Tibial nerve (tissue), 4 donors: ENCODE measurements around the gene ZNF260. TPM values are rescaled to one million over a fixed set of nuclear protein-coding genes. Genes with fewer than 3 reads are reported as not detected.

Experiments used
- DNase-seq, 2 donors: peaks; one replicate each; pipeline ENCODE4 v3.0.0-alpha.2; 2019; ENCODE audit warnings: low spot score in 2 of 2
- H3K27ac ChIP-seq, 4 donors: fragments of 200-600 bp; sonication (generic) in 3 of 4; one replicate each; pipeline ENCODE4 v1.5.1; 2017 to 2019; ENCODE audit warnings: mild to moderate bottlenecking in 1 of 4
- H3K27me3 ChIP-seq, 2 donors: fragments of 200-600 bp; sonication (generic) in 1 of 2; one replicate each; pipeline versions ENCODE4 v1.5.1 to v1.6.0; 2017 to 2019
- H3K36me3 ChIP-seq, 3 donors: fragments of 200-600 bp; sonication (generic); one replicate each; pipeline ENCODE4 v1.5.1; 2018 to 2019
- H3K4me1 ChIP-seq, 4 donors: fragments of 200-600 bp; sonication (generic) in 3 of 4; one replicate each; pipeline ENCODE4 v1.5.1; 2017 to 2019
- H3K4me3 ChIP-seq, 4 donors: fragments of 200-600 bp; sonication (generic) in 3 of 4; one replicate each; pipeline ENCODE4 v1.5.1; 2017 to 2019; ENCODE audit warnings: mild to moderate bottlenecking in 1 of 4, moderate library complexity in 1 of 4
- H3K9me3 ChIP-seq, 4 donors: fragments of 200-600 bp; sonication (generic) in 3 of 4; one replicate each; pipeline ENCODE4 v1.5.1; 2017 to 2019
- EP300 ChIP-seq, 2 donors: sonication (generic); formaldehyde crosslinking; IDR thresholded peaks; one replicate each; pipeline ENCODE4 v1.6.1; 2017; ENCODE audit warnings: antibody characterized with exemption in 2 of 2, mild to moderate bottlenecking in 1 of 2
- POLR2A ChIP-seq, 2 donors: fragments of 450-650 bp; IDR thresholded peaks; one replicate each; pipeline ENCODE4 v1.6.1; 2017; ENCODE audit warnings: antibody characterized with exemption in 2 of 2, mild to moderate bottlenecking in 2 of 2, moderate library complexity in 2 of 2
- WGBS, 2 donors: methylation state at CpG; one replicate each; pipeline ENCODE4 v1.1.5; 2018; 5-methylcytosine and 5-hydroxymethylcytosine counted together
- total RNA-seq, 4 donors: library from RNA; depleted of rRNA; stranded (reverse); fragments of >200 nt; gene quantifications; one replicate each; pipeline ENCODE4 v1.1.0, GENCODE V29; 2016
- TF ChIP-seq, protein P1 (sequence below), 5 experiments: fragments of 200-600 bp in 3 of 5; fragments of 450-650 bp in 2 of 5; sonication (generic) in 3 of 5; IDR thresholded peaks; one replicate each; pipeline ENCODE4 v1.5.1; 2016 to 2019; ENCODE audit warnings: antibody characterized with exemption in 5 of 5, mild to moderate bottlenecking in 3 of 5, moderate library complexity in 2 of 5

Gene ZNF260
- total RNA-seq, 4 donors from 2014 or later = 10.5 to 41.1 (median 15.1) TPM

GRCh38 chr19:36573020-36573894 is 45.2 kb upstream of the ZNF260 start, which contains the start of gene ZNF529:
ZNF529 (minus strand) TSS chr19:36573292; CDS start chr19:36572346, 946 bp downstream.
- Histone ChIP-seq H3K9me3 (peaks cover 0 to 52% (median 10%) of the 10 kb centered on the region in 4 donors), H3K27ac (peak within 1 kb of the TSS; percentile 31 to 95 (median 89)), H3K36me3 (peaks cover 4 to 74% (median 17%) of the 10 kb centered on the region in 3 donors), H3K4me3 (peak within 1 kb of the TSS; percentile 70 to 99 (median 90)), H3K4me1 (peaks cover 0 to 23% (median 7%) of the 10 kb centered on the region in 4 donors), H3K27me3 (no peaks in the 10 kb centered on the region)
- TF ChIP-seq POLR2A (IDR thresholded peaks at IDR 0.05) (peak; percentile 43 to 67), EP300 (IDR thresholded peaks at IDR 0.05) (peak in 1 of 2 donors; percentile 89)
- TF ChIP-seq, protein P1, sequence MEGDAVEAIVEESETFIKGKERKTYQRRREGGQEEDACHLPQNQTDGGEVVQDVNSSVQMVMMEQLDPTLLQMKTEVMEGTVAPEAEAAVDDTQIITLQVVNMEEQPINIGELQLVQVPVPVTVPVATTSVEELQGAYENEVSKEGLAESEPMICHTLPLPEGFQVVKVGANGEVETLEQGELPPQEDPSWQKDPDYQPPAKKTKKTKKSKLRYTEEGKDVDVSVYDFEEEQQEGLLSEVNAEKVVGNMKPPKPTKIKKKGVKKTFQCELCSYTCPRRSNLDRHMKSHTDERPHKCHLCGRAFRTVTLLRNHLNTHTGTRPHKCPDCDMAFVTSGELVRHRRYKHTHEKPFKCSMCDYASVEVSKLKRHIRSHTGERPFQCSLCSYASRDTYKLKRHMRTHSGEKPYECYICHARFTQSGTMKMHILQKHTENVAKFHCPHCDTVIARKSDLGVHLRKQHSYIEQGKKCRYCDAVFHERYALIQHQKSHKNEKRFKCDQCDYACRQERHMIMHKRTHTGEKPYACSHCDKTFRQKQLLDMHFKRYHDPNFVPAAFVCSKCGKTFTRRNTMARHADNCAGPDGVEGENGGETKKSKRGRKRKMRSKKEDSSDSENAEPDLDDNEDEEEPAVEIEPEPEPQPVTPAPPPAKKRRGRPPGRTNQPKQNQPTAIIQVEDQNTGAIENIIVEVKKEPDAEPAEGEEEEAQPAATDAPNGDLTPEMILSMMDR (IDR thresholded peaks at IDR 0.05) = no peak
- WGBS, 2 donors = 0 to 1% methylated on average over 56 to 66 of the region's 66 CpGs
- DNase-seq = peak; percentile 75 to 92

- DNase-seq = no peak
- Histone ChIP-seq H3K27me3 (no peaks in the 10 kb centered on the region), H3K36me3 (peaks cover 4 to 75% (median 18%) of the 10 kb centered on the region in 3 donors), H3K4me3 (peak overlapping the region; percentile 70 to 99 (median 90)), H3K27ac (peak overlapping the region; percentile 31 to 95 (median 89)), H3K4me1 (peaks cover 0 to 23% (median 7%) of the 10 kb centered on the region in 4 donors), H3K9me3 (peaks cover 0 to 56% (median 13%) of the 10 kb centered on the region in 4 donors)
- WGBS, 2 donors = 2% methylated on average over 11 of the region's 11 CpGs
- TF ChIP-seq, protein P1 (IDR thresholded peaks at IDR 0.05) = no peak
- TF ChIP-seq EP300 (IDR thresholded peaks at IDR 0.05) = no peak
- TF ChIP-seq POLR2A (IDR thresholded peaks at IDR 0.05) = no peak
These were observed 44.5 kb upstream of the ZNF260 start for GRCh38 chr19:36572593-36573019.

- Histone ChIP-seq H3K9me3 (peaks cover 0 to 100% (median 53%) of the 10 kb centered on the region in 4 donors), H3K4me1 (no peaks in the 10 kb centered on the region), H3K27me3 (no peaks in the 10 kb centered on the region), H3K27ac (no peak overlapping the region), H3K36me3 (peaks cover 0 to 100% (median 25%) of the 10 kb centered on the region in 3 donors), H3K4me3 (no peak overlapping the region)
- WGBS, 2 donors = 89 to 100% methylated on average over 1 of the region's 1 CpG
- TF ChIP-seq EP300 (IDR thresholded peaks at IDR 0.05) (no peak), POLR2A (IDR thresholded peaks at IDR 0.05) (no peak)
- TF ChIP-seq, protein P1 (IDR thresholded peaks at IDR 0.05) = no peak
- no peak for DNase-seq
These were observed 36.3 kb upstream of the ZNF260 start for GRCh38 chr19:36564391-36564790.

DNA sequence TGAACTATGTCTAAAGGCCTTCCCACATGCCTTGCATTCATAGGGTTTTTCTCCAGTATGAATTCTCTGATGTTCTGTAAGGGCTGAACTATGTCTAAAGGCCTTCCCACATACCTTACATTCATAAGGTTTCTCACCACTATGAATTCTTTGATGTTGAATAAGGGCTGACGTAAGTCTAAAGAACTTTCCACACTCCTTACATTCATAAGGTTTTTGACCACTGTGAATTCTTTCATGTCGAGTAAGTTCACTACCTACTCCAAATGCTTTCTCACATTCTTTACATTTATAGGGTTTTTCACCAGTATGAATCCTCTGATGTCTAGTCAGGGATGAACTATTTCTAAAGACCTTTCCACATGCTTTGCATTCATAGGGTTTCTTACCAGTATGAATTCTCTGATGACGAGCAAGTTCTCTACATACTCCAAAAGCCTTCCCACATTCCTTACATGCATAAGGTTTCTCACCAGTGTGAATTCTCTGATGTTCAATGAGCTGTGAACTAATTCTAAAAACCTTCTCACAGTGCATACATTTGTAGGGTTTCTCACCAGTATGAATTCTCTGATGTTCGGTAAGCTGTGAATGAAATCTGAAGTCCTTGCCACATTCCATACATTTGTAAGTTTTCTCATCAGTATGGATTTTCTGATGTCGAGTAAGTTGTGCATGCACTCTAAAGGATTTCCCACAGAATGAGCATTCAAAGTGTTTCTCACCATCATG is 19.1 kb upstream of the ZNF260 start:
- TF ChIP-seq, protein P1 (IDR thresholded peaks at IDR 0.05) = no peak
- TF ChIP-seq EP300 (IDR thresholded peaks at IDR 0.05) = no peak
- no peak for TF ChIP-seq POLR2A (IDR thresholded peaks at IDR 0.05)
- Histone ChIP-seq H3K27ac (no peak overlapping the region), H3K9me3 (peaks cover 19 to 100% (median 77%) of the 10 kb centered on the region in 4 donors), H3K4me3 (no peak overlapping the region), H3K27me3 (no peaks in the 10 kb centered on the region), H3K36me3 (peaks cover 9 to 100% (median 47%) of the 10 kb centered on the region in 3 donors), H3K4me1 (no peaks in the 10 kb centered on the region)
- 95 to 99% methylated on average over 5 of the region's 5 CpGs for WGBS, 2 donors
- DNase-seq = no peak
